Hypothalamus (tissue), 51 donors: ENCODE data around the gene OR9A4.
A peak's percentile ranks its signal among the peaks of the same experiment; 100 is the strongest.

Source experiments
- DNase-seq, 51 donors: peaks; one replicate each; lab custom pipeline; 2025; lab: John Stamatoyannopoulos, UW

OR9A4 gene

DNA sequence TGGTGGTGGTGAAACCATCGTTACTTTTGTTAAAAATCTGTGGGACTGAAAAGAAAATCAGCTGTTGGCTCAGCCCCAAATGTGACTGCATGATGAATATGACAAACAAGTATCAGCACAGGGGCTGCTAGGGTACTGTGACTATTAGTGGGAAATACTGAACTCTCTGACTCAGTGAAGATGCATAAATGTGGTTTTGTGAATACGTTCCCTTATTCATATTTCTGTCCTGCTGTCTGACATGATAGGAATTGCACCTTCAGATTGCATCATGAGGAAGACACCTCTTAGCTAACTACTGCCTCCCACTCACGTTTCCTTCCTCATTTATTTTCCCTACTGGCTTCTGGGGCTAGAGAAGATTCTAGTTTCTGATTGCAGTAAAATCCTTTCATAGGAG is 29.2 kb downstream of the OR9A4 start:
- DNase-seq = no peak

DNA sequence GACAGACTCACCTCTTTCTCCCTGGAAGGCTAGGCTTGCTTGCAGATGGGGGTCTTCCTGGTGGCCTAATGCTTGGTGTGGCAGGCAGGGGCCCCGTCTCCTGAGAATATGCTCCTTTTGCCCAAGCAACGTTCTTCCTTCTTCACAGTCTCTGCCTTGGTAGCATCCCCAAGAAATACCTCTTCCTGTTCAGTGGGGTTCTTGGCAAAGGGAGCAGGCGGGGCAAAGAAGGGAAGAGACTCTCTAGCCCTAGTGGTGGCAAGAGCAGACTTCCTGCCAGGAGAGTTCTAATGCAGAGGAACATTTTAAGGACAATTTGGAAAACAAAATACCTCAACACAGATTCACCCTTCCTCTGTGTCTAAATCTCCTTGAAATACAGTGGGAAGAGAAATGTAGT is 30.6 kb downstream of the OR9A4 start, which contains the start of gene CLEC5A:
Gene CLEC5A (minus strand): TSS at position 179 of the 400 bp plus-strand sequence. CDS start 682 bp downstream, outside the sequence.
- no peak for DNase-seq

DNA sequence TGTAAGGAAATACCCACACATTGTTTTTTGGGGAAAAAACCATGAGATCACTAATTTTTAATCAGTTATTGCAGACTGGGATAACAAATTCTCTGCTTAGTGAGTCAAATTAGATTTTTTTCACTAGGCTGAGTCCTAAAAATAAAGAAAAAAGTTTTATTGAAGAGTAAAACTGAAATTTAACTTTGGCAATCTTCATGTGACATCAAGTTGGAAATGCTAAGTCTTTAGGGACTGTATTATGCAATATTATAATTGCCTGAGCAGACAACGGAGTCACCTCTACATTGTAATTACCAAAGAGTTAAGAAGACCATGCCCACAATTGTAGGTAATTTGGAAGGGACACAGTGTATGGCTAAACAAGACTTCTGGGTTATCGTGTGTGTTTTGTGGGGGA is 32.8 kb downstream of the OR9A4 start:
- DNase-seq = no peak

DNA sequence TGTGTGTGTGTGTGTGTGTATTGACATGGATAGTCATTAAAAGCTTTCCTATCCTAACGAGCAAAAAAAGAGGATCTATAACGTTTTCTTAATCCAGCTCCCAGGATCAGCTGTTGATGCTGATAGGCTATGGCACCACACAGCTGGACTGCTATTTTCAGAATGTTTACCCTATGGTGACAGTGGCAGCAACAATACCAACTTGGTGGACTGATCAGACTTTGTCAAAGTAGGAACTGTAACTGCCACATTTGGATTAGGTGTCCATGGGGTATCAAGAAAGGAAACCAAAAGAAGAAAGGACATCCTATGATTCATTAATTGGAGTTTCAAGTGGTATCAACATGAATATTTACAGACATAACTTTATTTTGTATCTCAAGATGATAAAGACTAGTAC is 33.3 kb downstream of the OR9A4 start:
- no peak for DNase-seq

GRCh38 chr7:141949911-141950310 is 33.7 kb downstream of the OR9A4 start:
- no peak for DNase-seq

DNA sequence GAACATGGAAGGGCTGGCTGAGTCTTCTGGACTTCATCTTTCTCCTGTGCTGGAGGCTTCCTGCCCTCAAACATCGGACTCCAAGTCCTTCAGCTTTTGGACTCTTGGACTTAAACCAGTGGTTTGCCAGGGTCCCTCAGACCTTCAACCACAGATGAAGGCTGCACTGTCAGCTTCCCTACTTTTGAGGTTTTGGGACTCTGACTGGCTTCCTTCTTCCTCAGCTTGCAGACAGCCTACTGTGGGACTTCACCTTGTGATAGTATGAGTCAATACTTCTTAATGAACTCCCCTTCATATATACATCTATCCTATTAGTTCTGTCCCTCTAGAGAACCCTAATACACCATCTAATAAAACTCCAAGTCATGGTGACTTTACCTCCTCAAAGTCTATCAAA is 34.6 kb downstream of the OR9A4 start:
- DNase-seq = peak in 1 of 51 donors; percentile 4

- DNase-seq = no peak
Observed at GRCh38 chr7:141952461-141952860, 36.3 kb downstream of the OR9A4 start.

- DNase-seq = no peak
Observed at GRCh38 chr7:141954334-141954733, 38.1 kb downstream of the OR9A4 start.

GRCh38 chr7:141956084-141956483 is 39.9 kb downstream of the OR9A4 start:
- no peak for DNase-seq

GRCh38 chr7:141960687-141961422 is 44.7 kb downstream of the OR9A4 start:
- no peak for DNase-seq
